Activated CD4-positive, alpha-beta T cell treated with anti-CD3 and anti-CD28 coated beads, Interleukin-2, amount 50 U/mL, for 48 hours (primary cell): ENCODE results near the gene ACSL4.
"Not testable (repeated sequence)": the region's sequence is repeated elsewhere in the genome, so short reads cannot be mapped to it uniquely, and the experiment has no call there.

ENCODE experiments used
- DNase-seq, 2 experiments: peaks; one replicate each; pipeline ENCODE4 v3.0.0-alpha.2; 2020

ACSL4 gene

DNA sequence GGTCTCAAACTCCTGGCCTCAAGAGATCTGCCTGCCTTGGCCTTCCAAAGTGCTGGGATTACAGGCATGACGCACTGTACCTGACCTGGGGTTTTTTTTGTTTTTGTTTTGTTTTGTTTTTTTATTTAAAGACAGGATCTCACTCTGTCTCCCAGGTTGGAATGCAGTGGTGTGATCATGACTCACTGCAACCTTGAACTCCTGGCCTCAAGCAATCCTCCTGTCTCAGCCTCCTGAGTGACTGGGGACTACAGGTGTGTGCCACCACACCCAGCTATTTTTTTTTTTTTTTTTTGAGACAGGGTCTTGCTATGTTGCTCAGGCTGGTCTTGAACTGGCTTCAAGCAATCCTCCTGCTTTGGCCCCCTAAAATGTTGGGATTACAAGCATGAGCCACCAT is 8.1 kb downstream of the ACSL4 start:
- not testable (repeated sequence) for DNase-seq

DNA sequence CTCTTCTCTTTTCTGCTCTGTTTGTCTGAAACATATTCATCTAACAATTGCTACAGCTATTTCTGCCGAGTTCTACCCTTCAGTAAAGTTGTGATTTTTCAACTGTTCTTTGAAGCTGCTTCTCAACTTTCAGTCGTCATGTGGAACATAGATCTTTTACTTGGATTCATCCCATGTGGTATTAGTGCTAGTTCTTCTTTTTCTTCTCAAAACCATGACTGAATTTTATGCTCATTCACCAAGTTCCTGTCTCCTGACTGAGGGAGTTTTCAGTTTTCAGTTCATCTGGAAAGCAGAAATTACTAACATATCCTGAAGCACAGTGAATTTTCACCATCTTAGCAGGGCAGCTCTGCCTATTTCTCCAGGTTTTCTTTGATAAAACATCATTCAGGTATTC is 12.1 kb downstream of the ACSL4 start:
- DNase-seq: no peak

DNA sequence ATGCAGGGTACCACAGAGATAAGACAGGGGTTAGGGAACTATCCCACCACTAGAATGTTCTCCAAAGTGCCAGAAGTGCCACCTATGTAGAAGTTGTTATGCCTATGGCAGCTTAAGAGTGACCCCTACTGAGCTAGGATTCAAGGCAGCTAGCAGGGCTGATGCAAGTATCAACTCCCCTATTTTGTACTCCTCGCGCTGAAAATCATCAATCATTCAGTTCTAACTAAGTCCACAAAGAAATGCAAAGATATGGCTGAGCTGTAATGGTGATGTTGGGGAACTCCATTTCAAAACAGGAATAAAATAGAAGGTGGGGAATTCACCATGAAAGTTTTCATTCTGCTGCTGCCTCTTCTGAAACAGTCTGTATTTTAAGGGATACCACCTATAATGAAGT is 13.8 kb downstream of the ACSL4 start:
- no peak for DNase-seq

DNA sequence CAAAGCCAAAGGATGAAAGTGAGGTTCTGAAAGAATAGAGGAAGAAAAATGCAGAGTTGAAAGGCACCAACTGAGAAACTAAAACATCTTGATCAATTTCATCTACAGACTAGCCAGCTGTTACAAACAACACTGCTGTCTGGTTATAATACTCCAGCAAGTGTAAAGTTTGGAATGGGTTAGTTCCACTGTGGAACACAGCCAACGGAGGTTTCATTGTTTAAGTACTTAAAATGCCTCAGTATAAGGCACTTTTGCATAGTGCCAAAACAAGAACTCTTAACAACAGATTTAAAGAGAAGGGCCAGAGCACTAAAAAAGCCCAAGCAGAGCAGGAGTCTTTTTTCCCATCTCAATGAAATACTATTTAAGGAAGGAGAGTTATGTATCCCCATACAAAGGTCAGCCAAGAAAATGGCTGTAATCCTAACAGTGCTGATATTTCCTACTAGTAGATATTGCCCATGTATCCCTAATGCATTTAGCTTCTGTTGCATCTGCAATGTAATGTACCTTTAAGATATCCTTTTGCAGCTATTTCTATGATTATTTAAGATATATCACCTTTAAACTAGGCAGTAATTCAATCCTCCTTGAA is 16.5 kb downstream of the ACSL4 start:
- DNase-seq: no peak

DNA sequence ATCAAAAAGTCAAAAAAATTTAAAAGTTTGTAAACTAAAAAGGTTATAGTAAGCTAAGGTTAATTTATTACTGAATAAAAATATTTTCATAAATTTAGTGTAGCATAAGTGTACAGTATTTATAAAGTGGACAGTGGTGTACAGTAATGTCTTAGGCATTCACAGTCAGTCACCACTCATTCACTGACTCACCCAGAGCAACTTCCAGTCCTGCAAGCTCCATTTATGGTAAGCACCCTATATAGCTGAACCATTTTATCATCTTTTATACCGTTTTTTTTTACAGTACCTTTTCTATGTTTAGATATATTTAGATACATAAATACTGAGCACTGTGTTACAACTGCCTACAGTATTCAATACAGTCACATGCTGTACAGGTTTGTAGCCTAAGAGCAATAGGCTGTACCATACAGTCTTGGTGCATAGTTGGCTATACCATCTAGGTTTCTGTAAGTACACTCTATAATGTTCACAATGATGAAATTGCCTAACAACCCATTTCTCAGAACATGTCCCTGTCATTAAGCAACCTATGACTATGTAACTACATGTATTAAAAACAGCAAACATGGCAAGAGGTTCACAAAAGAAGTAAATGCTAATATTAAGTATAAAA is 18.6 kb downstream of the ACSL4 start:
- DNase-seq: no peak

DNA sequence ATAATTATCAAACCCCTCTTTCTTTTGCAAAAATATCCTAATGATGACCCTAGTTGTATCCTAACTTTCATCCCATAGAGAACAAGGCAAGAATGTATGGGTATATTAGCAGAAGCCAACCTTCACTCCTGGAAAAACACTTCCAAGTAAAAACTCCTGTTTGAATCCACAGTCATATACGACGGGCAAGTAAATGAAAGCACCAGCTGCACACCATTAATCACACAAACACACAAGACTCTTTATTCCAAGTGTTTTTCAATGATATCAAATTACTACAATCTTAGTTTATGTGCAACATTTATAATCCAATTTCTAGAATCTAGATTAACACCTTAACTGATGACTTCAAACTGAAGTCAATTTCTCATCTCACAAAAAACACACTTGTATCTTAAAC is 22.9 kb downstream of the ACSL4 start:
- no peak for DNase-seq

DNA sequence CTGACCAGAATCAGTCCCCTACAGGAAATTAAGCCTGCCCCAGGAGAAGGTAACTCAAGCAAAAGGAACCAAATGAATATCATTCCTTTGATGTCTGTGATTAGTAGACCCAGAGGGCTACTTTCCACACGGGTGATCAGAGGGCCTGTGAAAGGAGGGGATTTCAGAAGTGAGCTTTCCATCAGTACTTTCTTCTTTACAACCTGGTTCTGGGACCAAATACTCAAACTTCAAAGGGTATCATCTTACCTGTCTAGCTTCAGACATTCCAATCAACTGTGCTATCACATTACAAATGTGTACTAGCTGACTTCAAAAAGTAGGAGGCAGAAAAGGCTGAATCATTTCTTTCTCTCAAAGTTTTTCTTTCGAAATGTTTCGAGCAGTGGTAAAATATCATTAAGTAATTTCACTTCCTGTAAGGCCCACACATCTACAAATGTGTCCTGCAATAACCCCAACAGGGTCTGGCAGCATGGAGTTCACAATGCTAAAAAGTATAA is 23.9 kb downstream of the ACSL4 start:
- no peak for DNase-seq

DNA sequence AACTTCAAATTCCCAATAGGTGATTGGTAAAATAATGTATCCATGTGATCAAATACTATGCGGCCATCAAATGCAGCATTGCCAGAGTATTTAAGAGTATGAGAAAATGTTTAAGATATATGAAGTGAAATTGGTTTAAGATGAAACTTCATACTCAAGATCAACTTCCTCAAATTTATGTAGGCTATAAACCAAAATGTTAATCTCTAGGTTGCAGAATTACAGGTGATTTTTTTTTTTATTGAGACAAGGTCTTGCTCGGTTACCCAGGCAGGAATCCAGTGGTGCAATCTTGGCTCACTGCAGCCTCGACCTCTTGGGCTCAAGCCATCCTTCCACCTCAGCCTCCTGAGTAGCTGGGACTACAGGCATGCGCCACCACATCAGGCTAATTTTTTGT is 25.3 kb downstream of the ACSL4 start:
- DNase-seq: no peak

DNA sequence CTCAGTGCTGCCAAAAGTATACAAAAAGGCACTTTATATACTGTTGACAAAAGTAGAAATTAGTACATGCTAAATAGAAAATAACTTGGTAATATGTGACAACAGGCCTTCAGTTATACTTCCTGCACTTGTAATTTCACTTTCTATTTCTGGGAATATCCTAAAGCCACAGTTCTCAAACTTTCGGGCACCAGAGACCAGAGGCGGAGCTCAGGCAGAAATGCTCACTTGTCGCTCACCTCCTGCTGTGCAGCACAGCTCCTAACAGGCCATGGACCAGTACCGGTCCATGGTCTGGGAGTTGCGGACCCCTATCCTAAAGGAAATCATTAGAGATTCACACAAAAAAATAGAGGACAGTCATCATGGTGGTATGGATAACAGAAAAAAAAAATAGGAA is 25.7 kb downstream of the ACSL4 start:
- no peak for DNase-seq

DNA sequence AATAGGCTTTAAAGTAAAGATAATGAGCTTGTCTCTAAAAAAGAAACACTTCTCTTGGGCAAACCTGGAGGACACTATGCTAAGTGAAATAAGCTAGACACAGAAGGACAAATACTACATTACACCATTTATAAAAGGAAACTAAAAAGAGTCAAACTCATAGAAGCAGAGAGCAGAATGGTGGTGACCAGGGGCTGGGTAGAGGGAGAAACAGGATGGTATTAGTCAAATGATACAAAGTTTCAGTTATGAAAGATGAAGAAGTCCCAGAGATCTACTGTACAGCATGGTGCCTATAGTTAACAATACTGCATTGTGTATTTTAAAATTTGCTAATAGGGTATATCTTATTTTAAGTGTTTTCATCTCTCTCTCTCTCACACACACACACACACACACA is 28.5 kb downstream of the ACSL4 start:
- DNase-seq: no peak

DNA sequence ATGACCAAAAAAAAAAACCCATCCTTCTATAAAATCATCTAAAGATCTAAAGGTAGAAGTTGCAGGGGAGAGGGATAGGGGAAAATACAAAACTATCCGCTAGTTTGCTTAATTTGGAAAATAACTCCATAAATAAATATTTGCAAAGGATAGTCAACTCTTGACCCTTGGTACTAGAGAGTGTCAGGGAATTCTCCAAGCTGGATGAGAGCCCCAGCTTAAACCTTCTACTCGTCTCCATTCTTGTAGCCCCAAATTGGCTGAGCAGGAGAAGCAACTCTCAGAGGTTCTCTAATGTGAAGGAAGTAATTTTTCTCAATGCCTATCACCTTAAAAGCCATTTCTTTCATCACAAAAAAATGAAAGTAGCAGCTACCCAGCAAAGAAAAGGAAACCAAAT is 35.2 kb downstream of the ACSL4 start:
- no peak for DNase-seq

DNA sequence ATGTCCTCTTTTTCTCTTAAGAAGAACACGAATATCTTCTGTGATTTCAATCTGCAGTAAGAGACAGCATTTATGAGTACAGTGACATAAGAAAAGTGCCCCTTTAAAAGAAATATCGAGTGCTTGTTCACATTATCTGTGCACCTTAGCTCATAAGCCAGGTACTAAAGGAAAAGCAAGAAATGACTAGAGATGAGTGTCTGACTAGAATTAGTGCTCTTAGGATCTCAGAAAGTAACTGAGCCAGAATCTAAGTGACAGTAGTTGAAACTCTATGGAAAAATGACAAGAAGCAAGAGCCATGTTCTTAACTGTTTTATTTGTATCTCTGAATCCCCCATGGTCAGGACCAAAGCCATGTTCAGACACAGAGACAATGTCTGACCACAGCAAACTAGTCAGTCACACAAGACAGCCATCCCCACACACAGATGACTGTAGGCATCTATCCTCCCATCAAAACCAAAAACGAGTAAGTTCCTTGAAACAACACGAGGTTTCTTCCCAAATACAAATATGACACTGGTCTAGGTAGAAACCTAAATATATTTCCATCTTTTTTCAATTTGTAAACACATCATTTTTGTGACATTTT is 36.8 kb downstream of the ACSL4 start:
- no peak for DNase-seq

DNA sequence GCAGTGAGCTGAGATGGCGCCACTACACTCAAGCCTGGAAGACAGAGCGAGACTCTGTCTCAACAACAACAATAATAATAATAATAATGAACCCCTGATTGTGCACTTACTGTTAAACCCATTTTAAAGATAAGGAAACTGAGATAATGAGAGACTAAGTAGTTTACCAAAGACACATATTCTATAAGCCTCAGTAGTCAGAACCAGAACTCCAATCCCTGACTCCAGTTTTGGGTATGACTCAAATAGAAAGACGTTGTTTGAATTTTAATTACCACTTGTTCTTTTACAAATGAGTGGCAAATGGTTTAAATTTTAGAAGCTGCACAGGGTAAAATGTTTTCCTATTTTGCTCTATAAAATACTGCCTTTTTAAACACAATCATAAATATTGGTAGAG is 37.4 kb downstream of the ACSL4 start:
- no peak for DNase-seq

DNA sequence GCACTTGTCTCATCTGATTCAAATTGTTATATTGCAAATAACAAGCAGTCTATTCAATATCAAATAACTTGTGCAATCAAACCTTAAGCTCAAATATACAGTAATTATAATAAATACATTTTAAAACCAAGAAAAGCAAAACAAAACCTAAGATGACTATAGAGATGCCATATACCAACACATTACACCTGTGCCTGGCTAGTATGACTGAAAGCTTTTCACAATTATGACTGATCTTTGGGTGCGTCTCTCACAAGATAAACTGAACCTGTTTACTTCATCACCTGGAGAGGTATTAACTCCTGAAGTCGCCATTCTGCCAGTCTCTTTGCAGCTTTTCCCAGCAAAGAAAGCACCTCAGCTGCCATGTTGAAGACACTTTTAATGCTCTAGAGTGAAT is 41.3 kb downstream of the ACSL4 start:
- DNase-seq: no peak

DNA sequence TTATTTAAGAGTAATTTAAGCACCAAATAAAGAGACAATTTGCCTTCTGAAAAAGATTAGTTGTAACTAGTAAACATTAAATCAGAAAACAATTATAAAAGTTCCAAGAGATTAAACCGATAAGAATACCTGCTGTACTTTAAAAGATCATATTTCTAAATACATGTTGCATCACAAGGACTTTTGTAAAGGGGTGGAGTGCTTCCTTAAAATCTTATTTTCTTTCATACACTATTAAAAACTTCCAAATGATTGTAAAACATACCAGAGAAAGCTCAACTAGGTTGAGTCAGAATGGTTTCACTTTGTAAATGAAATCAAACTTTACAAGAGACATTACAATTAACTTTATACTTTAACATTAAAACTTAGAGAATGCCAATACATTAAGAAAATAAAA is 41.8 kb downstream of the ACSL4 start:
- no peak for DNase-seq

DNA sequence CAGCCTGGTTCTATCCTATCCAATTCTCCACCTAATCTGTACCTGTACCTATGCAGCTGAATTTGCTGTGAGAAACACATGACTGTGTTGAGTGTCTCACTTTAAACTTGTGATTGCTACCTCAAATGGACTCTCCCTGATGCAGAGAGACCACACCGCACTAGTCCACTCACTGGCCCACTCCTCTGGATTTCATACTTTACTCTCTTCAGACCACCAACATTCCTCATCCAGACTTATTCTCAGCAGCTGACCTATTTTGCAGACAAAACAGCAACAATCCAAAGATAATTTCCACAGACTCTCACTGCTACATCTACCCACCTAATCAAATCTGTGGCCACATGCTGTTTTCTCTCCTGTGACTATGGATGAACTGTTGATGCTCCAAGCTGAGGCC is 45.2 kb downstream of the ACSL4 start:
- no peak for DNase-seq

DNA sequence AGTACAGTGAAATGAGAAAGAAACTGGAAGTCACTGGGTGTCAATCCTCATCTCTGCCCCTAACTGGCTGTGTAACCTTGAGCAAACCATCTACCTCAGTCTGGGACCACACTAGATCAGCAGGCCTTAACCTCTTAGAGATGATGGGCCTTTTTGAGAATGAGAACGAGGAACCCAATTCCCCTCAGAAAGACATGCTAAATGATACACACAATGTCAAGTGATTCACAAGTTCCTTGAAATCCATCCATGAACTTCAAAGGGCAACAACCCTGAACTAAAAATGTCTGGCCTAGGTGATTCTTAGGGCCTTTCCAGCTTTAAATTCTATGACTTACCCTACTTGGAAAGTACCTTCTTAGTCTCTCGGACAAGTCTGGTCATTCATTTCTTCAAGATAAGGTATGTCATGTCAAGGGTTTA is 47.4 kb downstream of the ACSL4 start:
- no peak for DNase-seq

DNA sequence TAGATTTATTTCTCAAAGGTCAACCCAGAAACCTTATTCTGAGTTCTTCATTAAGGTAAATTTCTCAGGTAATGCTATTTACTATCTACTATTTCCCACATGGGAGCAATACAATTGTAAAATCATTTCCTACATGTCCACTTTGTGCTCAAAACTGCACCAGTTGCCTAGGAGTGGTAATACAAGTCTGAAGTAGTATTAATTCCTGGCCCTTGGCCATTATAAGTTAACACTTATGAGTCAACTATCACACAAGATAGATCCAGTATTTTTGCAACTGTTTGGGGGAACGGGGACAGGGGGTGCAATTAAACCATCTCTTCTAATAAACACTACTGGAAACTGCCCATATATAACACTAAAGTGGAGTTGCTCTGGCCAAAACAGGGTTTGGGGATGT is 48.9 kb downstream of the ACSL4 start:
- no peak for DNase-seq

DNA sequence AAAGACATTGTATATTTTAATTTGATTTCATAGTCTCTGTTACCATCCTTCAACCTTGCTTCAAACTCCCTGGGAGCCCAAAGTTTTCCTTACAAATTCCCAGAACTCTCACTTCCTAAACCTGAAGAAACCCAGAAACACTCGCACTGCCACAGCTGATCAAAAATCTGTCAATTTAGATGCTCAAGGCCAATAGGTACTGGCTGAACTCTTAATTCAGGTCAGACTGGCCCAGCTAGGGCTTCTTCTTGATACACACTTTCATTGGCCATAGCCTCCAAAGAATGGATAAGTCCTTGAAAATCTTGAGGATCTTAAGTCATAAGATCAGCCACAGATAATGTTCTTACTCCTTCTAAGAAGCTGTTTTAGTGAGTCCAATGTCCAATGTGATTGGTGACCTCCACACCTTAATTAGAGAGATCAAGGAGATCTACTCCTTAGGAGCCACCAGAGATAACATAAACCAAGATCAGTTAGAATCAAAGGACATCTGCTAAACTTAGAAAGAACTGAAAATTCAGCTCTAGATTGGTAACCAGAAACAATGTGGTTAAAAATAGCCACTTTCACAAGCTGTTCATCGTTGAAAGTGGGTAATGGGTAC is 51.5 kb downstream of the ACSL4 start:
- DNase-seq: no peak

DNA sequence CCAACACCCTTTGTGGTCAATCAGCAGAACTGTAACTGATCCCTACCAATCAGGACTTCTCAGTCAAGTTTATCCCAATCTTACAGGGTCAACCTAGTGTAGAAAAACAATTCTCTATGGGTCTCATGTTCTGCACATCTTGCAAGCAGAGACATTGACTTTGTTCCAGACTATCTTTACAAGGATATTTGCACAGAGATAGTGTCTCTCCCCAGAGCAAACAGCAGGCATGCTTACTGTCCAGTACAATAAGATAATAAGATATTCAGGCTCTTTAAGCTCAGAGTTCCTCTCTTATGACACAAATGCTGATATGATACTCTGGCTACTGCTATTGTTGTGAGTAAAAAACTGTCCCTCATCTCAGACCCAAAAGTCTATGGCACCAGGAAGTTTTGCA is 53.2 kb downstream of the ACSL4 start:
- no peak for DNase-seq

DNA sequence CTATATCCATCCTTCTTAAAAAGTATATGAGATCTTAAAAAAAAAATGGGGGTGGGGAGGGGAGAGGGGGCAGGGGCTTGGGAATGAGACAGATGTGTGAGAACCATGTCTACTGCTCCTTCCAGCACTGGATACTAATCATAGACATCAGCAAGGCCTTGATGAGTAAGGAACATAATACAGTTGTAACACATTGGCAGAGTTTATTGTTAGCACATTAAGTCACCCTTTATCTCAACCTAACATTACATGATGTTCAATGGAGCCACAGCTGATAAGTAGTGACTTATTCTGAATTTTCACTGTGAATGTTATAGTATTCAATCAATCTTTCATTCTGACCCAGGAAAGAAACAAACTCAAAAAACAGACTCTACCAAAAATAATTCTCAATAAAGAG is 60.8 kb downstream of the ACSL4 start:
- no peak for DNase-seq

DNA sequence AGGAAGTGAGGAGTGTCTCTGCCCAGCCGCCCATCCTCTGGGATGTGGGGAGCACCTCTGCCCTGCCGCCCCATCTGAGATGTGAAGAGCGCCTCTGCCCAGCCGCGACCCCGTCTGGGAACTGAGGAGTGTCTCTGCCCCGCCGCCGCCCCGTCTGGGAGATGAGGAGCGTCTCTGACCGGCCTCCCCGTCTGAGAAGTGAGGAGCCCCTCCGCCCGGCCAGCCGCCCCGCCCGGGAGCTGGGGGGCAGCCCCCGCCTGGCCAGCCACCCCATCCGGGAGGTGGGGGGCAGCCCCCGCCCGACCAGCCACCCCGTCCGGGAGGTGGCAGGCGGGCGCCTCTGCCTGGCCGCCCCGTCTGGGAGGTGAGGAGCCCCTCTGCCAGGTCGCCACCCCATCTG is 61.9 kb downstream of the ACSL4 start:
- DNase-seq: not testable (repeated sequence)

DNA sequence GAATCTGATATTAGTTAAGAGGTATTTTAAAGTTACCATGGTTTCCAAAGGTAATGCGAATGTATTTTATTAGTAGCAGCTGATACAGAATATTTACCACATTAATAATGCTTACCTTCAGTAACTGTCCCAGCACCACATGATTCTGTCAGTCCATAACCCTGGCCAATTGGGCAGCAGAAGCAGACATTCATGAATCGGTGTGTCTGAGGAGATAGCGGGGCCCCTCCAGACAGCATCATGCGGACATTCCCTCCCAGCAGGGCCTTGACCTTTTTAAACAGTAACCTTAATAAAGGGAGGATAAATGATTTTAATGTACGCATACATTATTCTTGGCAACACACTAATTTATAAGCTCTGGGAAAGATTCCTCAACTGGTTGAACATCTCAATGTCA is 65.1 kb downstream of the ACSL4 start:
- no peak for DNase-seq

DNA sequence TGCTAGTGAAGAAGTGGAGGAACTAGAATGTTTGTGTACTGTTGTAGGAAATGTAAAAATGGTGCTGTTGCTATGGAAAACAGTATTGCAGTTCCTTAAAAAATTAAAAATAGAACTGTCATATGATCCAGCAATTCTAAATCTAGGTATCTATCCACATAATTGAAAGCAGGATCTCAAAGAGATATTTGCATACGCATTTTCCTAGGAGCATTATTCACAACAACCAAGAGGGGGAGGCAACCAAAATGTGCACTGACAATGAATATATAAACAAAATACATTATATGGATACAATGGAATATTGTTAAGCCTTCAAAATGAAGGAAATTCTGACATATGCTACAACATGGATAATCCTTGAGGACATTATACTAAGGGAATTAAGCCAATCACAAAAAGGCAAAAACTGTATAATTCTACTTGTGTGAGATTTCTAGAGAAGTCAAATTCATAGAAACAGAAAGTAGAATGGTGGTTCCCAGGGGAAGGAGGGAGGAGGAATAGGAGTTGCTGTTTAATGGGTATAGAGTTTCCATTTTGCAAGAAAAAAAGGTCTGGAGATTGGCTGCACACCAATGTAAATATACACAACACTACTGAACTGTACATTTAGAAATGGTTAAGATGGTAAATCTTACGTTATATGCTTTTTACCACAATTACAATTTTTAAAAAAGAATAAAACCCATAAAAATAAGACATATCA is 72.5 kb downstream of the ACSL4 start:
- no peak for DNase-seq
